Ishikawa (cell line): ENCODE measurements around the gene HSF4.

Experiments
- CREB1 ChIP-seq: IDR thresholded peaks from 2 replicates; pipeline ENCODE4 v1.6.1; 2012; ENCODE audit warnings: low read depth
- EP300 ChIP-seq: IDR thresholded peaks from 2 replicates; pipeline ENCODE4 v1.6.1; 2012; ENCODE audit warnings: borderline replicate concordance
- TAF1 ChIP-seq: IDR thresholded peaks from 2 replicates; pipeline ENCODE4 v1.6.1; 2012; ENCODE audit warnings: low read depth, mild to moderate bottlenecking
- TF ChIP-seq, protein P1 (sequence below): IDR thresholded peaks from 2 replicates; pipeline ENCODE4 v1.6.1; 2012; ENCODE audit warnings: low read depth, mild to moderate bottlenecking
- TF ChIP-seq, protein P2 (sequence below): IDR thresholded peaks from 2 replicates; pipeline ENCODE4 v1.6.1; 2012

DNA sequence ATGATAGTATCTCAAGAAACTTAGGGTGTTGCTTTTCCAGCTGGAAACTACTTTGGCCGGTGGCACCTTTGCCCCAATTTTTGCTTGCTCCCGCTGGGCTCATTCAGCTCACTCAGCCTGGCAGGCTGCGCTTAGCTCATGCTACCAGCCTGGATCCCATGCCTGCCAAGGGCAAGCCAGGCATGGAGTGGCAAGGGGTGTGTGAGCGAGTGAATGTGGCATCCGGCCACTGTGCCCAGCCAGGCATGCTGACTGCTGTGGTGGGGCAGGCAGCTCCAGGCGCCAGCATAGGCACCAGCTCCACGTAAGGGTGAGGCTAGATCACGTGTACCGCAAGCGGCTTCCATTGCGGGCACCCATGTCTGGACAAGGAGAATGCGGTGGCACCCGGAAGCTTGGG lies 23.2 kb upstream of the HSF4 start:
- TF ChIP-seq, protein P1, sequence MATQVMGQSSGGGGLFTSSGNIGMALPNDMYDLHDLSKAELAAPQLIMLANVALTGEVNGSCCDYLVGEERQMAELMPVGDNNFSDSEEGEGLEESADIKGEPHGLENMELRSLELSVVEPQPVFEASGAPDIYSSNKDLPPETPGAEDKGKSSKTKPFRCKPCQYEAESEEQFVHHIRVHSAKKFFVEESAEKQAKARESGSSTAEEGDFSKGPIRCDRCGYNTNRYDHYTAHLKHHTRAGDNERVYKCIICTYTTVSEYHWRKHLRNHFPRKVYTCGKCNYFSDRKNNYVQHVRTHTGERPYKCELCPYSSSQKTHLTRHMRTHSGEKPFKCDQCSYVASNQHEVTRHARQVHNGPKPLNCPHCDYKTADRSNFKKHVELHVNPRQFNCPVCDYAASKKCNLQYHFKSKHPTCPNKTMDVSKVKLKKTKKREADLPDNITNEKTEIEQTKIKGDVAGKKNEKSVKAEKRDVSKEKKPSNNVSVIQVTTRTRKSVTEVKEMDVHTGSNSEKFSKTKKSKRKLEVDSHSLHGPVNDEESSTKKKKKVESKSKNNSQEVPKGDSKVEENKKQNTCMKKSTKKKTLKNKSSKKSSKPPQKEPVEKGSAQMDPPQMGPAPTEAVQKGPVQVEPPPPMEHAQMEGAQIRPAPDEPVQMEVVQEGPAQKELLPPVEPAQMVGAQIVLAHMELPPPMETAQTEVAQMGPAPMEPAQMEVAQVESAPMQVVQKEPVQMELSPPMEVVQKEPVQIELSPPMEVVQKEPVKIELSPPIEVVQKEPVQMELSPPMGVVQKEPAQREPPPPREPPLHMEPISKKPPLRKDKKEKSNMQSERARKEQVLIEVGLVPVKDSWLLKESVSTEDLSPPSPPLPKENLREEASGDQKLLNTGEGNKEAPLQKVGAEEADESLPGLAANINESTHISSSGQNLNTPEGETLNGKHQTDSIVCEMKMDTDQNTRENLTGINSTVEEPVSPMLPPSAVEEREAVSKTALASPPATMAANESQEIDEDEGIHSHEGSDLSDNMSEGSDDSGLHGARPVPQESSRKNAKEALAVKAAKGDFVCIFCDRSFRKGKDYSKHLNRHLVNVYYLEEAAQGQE, result no peak
- TF ChIP-seq TAF1 (no peak), EP300 (no peak), CREB1 (no peak)
- TF ChIP-seq, protein P2, sequence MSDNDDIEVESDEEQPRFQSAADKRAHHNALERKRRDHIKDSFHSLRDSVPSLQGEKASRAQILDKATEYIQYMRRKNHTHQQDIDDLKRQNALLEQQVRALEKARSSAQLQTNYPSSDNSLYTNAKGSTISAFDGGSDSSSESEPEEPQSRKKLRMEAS, result no peak
